NCI-H524 treated with DMSO at 0.1 percent for 48 hours (cell line): ENCODE measurements around the gene AFF1.
"Not testable (repeated sequence)": the region's sequence is repeated elsewhere in the genome, so short reads cannot be mapped to it uniquely, and the experiment has no call there.

Source experiments
- DNase-seq: peaks from one replicate; lab custom pipeline; 2025; lab: John Stamatoyannopoulos, UW

Gene AFF1

GRCh38 chr4:87057835-87058355 lies 123.1 kb downstream of the AFF1 start:
- no peak for DNase-seq

GRCh38 chr4:87058356-87059073 lies 123.7 kb downstream of the AFF1 start:
- no peak for DNase-seq

DNA sequence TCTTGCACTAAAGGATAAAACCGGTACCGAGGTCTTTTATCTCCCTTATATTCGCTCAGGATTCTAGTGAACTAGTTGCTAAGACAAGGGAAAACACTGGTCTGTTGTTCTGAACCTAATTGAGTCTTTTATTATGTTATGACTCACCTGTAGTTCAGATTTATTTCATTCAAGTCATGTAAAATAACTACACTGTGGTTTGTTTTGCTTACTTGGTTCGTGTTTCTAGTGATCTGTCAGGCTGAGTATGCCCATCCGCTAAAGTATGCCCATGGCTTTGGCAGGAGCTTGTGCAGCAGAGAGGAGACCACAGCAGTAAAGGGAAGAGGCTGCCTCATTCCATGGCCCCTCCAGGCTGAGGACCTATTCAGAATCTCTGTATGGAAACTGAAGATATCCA lies 126.1 kb downstream of the AFF1 start:
- DNase-seq, result no peak

DNA sequence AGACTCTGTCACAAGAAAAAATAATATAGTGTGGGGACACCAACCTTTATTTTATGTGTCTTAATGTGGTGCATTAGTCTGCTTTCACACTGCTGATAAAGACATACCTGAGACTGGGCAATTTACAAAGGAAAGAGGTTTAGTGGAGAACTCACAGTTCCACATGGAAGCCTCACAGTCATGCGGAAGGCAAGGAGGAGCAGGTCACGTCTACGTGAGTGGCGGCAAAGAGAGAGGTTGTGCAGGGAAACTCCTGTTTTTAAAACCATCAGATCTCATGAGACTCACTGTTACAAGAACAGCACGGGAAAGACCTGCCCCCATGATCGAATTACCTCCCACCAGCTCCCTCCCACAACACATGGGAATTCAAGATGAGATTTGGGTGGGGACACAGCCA lies 130.2 kb downstream of the AFF1 start:
- no peak for DNase-seq

- DNase-seq, result no peak
Observed at GRCh38 chr4:87066403-87067123, 131.8 kb downstream of the AFF1 start.

DNA sequence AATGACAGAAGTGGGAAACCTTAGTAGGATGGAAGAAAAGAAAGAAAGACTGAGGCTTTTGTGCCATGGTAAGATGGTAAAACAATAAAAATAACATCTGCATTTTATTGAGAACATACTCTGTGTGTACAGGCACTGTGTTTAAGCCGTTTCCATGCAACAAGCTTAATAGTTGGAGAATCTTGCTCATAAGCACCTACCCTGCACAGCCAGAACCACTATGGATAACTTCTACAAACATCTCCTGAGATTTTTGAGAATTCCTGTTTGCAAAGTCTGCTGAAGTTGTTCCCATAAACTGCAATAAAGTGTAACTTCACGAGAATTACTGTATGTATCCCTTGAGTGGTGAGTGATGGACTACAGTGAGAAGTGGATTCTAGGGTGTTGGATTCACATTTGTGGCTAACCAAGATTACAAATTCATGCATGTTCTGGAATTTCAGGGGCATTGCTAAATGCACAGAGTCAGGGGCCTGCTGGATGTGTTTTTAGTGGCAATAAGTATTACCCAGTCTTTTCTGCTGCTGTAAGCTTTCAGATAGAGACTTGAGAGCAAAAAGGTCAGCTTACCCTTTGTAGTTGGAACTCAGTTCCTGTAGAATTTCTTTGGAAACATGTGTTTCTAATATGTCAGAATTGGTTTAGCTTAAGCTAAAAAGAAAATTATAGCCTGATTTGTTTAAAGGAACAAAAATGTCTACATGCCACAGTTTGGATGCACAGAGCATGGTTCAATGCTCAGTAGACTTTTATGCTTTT lies 132.5 kb downstream of the AFF1 start:
- no peak for DNase-seq

DNA sequence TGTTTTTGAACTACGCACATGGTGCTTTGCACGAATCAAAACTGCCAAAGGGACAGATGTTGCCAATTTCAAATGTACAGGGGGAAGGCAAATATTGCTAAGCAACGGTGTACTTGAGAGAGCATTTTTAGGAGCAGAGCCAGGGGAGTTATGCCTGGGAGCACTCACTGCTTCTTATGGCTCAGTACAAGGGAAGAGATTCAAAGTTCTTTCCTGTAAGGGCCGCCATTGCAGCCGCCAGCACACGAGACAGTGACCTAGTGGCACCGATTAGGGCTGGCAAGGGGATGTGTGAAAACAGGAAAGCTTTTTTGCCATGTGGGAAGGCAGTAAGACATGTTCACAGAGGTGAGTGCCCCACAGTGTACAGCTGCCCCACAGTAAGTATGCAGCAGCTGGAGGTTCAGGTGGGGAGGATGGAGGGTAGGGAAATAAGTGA lies 133.8 kb downstream of the AFF1 start:
- peak; percentile 74 for DNase-seq

- DNase-seq, result no peak
Observed at GRCh38 chr4:87069037-87069742, 134.4 kb downstream of the AFF1 start.

- DNase-seq, result no peak
Observed at GRCh38 chr4:87071401-87071800, 136.6 kb downstream of the AFF1 start.

DNA sequence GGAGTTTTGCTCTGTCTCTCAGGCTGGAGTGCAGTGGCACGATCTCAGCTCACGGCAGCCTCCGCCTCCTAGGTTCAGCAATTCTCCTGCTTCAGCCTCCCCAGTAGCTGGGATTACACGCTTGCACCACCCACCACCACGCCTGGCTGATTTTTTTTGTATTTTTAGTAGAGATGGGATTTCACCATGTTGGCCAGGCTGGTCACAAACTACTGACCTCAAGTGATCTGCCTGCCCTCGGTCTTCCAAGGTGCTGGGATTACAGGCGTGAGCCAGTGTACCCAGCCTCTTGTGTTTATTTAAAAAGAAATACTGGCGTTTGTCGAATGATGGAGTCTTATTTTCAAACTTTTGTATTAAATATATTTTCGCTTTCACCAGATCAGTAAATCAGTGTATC lies 137.7 kb downstream of the AFF1 start:
- DNase-seq, result not testable (repeated sequence)

- DNase-seq, result no peak
Observed at GRCh38 chr4:87073199-87074120, 138.6 kb downstream of the AFF1 start.

GRCh38 chr4:87074121-87074488 lies 139.3 kb downstream of the AFF1 start:
- DNase-seq, result no peak

DNA sequence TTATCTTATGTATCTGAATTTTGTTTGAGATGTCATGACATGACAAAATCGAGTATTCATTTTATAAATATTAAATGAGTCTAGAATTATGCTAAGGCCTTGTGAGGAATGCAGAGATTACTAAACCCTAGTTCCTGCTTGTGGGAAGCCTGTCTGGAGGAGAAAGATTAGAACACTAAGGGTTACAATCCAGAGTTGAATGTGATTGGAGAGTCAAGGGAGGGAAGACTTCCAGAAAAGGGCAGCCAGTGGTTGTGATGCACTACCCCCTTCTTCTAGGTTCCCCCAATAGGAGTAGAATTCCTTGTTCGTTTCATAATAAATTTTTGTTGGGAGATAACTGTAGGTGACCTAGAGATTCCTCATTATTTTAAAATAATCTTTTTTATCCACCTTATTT lies 141.1 kb downstream of the AFF1 start:
- DNase-seq, result no peak

DNA sequence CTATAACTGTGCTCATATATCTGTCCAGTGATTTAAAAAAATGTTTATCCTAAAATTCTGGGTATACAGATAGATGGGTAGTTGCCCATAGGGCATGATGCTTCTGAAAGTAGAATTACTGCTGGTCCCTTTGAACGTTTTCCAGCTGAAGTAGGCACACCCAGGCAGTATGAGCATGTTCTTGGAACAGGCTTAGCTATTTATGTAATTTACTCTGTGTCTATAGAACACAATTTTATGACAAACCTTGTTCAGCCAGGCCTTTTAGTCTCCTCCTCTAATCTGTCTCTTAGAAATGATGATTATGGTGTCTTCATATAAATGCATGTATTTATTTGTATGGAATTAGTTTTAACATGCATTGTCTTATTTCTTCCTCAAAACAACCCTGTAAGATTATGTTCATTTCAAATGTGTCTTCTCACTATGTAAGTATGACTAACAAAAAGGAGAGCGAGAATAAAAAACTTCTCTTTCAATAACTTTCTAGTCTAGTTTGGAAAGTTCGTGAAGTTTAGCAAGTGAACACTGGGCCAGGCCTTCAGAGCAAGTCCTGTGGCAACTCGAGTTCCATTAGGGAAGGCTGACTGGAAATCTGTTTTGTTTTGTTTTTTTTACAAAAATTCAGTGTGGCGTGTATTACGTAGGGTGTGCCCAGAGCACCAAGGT lies 142.0 kb downstream of the AFF1 start:
- DNase-seq, result no peak

DNA sequence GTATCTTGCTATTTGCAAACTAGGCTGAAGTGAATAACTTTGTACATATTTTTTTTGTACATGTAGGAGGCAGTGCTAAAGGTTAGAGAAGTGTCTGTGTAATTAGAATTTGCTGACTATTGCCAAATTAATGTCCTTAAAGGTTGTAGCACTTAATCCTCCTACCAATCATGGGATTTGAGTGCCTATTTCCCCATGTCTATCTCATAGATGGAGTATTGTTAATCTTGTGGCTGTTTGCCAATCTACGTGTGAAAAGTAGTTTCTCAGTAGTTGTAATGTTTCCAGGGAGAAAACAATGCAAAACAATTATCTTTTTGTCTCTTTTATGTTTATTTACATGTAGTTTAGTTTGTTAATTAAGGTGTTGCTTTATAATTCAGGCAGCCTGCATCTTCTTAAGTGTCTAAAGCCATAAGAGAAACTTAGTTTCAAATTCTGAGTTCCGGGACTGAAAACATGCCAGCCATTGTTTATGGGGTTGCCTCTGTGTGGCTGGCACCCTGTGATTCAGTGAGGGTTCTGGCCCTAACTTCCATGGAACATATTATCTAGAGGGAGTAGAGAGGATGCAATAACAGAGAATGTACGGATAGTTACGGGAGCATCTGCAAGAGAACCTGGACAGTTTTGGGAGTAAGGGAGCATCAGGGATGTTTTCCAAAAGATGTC lies 143.2 kb downstream of the AFF1 start:
- no peak for DNase-seq

DNA sequence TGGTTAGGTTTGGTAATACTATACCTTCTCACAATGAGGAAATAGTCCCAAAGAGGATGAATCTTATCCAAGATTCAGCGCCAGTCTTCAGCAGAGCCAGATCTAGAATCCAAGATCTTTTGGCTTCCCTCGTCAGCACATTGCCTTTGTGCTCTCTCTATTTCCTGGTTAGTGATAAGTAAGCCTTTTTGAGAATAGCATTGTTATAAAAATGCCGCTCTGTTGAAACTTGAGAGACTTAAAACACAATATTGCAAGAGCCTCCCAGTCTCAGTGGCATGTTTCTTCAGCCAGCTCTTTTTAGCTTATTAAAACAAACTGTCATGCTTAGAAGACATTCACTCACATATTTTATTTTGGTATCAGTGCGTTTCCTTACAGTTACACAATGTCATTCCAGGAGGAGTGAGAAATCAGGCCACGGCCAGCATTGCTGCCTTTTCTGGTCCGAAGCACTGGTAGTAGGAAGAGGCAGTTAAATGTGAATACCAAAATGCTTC lies 144.2 kb downstream of the AFF1 start:
- no peak for DNase-seq

- DNase-seq, result no peak
Observed at GRCh38 chr4:87079967-87080366, 145.2 kb downstream of the AFF1 start.

GRCh38 chr4:87080462-87080861 lies 145.7 kb downstream of the AFF1 start:
- DNase-seq, result no peak

GRCh38 chr4:87081826-87082225 lies 147.0 kb downstream of the AFF1 start:
- DNase-seq, result no peak

- DNase-seq, result not testable (repeated sequence)
Observed at GRCh38 chr4:87085732-87086131, 150.9 kb downstream of the AFF1 start.
